Mesendoderm (in vitro differentiated cells): ENCODE results near the gene PLA2G5.
A peak's percentile ranks its signal among the peaks of the same experiment; 100 is the strongest.

ENCODE experiments used
- DNase-seq: peaks from one replicate; pipeline ENCODE4 v3.0.0; 2013
- H2AK5ac ChIP-seq: 2 replicates; pipeline ENCODE4 v1.6.1; 2013; ENCODE audit warnings: low read length, inconsistent platforms
- H2BK120ac ChIP-seq: 2 replicates; pipeline ENCODE4 v1.6.1; 2013; ENCODE audit warnings: low read depth, mild to moderate bottlenecking, low read length, moderate library complexity, mixed read lengths
- H2BK15ac ChIP-seq: replicated peaks from 2 replicates; pipeline ENCODE4 v1.6.1; 2013; ENCODE audit warnings: low read depth, mild to moderate bottlenecking, moderate library complexity
- H2BK5ac ChIP-seq: 2 replicates; pipeline ENCODE4 v1.6.1; 2013; ENCODE audit warnings: low read length, inconsistent platforms
- H3K18ac ChIP-seq: 2 replicates; pipeline ENCODE4 v1.6.1; 2013; ENCODE audit warnings: mild to moderate bottlenecking, low read length, mixed read lengths
- H3K23ac ChIP-seq: one replicate; pipeline ENCODE4 v1.6.1; 2013; ENCODE audit warnings: low read length
- H3K27ac ChIP-seq: 2 replicates; pipeline ENCODE4 v1.5.1; 2013; ENCODE audit warnings: low read depth, mild to moderate bottlenecking, inconsistent platforms, low read length, moderate library complexity
- H3K27me3 ChIP-seq: 2 replicates; pipeline ENCODE4 v1.6.1; 2013; ENCODE audit warnings: low read length, control low read depth, mild to moderate bottlenecking, inconsistent platforms; ENCODE audit not compliant: insufficient read depth, poor library complexity
- H3K36me3 ChIP-seq: 2 replicates; pipeline ENCODE4 v1.6.1; 2013; ENCODE audit warnings: low read length, inconsistent platforms; ENCODE audit not compliant: control insufficient read depth, insufficient read depth
- H3K4ac ChIP-seq: one replicate; pipeline ENCODE4 v1.6.1; 2013; ENCODE audit warnings: low read depth, mild to moderate bottlenecking, low read length, moderate library complexity
- H3K4me1 ChIP-seq: 2 replicates; pipeline ENCODE4 v1.6.1; 2013; ENCODE audit warnings: low read depth, low read length, inconsistent platforms; ENCODE audit not compliant: control insufficient read depth
- H3K4me2 ChIP-seq: 2 replicates; pipeline ENCODE4 v1.6.1; 2013; ENCODE audit warnings: low read length
- H3K4me3 ChIP-seq: 2 replicates; pipeline ENCODE4 v1.5.1; 2013; ENCODE audit warnings: mild to moderate bottlenecking, low read length
- H3K56ac ChIP-seq: one replicate; pipeline ENCODE4 v1.6.1; 2013; ENCODE audit warnings: low read length
- H3K79me1 ChIP-seq: 2 replicates; pipeline ENCODE4 v1.6.1; 2013; ENCODE audit warnings: low read length, inconsistent platforms
- H3K79me2 ChIP-seq: 2 replicates; pipeline ENCODE4 v1.6.1; 2013; ENCODE audit warnings: mild to moderate bottlenecking, low read length; ENCODE audit not compliant: control insufficient read depth, insufficient read depth
- H3K9ac ChIP-seq: 2 replicates; pipeline ENCODE4 v1.6.1; 2013; ENCODE audit warnings: low read length, inconsistent platforms
- H4K5ac ChIP-seq: one replicate; pipeline ENCODE4 v1.6.1; 2013; ENCODE audit warnings: low read length
- H4K8ac ChIP-seq: one replicate; pipeline ENCODE4 v1.6.1; 2013; ENCODE audit warnings: low read depth, mild to moderate bottlenecking, control low read depth, low read length, moderate library complexity
- WGBS: extraction: QIAGEN DNeasy Blood & Tissue Kit; methylation state at CpG from one replicate; pipeline ENCODE4 v1.1.7; 2013; ENCODE audit warnings: low lambda C conversion rate, missing lambda C conversion rate; ENCODE audit not compliant: insufficient coverage; ENCODE audit errors: extremely low coverage; 5-methylcytosine and 5-hydroxymethylcytosine counted together

The PLA2G5 gene

GRCh38 chr1:20086800-20087199 is 16.8 kb downstream of the PLA2G5 start:
- no peak overlapping the region for H2BK15ac ChIP-seq
- no peak overlapping the region for H3K4me2 ChIP-seq
- H4K8ac ChIP-seq: no peak overlapping the region
- H3K23ac ChIP-seq: no peak overlapping the region
- no peak overlapping the region for H2BK5ac ChIP-seq
- H2BK120ac ChIP-seq: no peak overlapping the region
- H3K4me3 ChIP-seq: no peak overlapping the region
- no peaks in the 10 kb centered on the region for H3K79me2 ChIP-seq
- no peak overlapping the region for H3K27ac ChIP-seq
- no peaks in the 10 kb centered on the region for H3K27me3 ChIP-seq
- no peak overlapping the region for H3K4ac ChIP-seq
- H3K36me3 ChIP-seq: no peaks in the 10 kb centered on the region
- H3K9ac ChIP-seq: no peak overlapping the region
- H3K79me1 ChIP-seq: no peaks in the 10 kb centered on the region
- no peak for DNase-seq
- H4K5ac ChIP-seq: no peak overlapping the region
- WGBS: no CpG with 5 or more reads among the region's 1 CpG
- no peak overlapping the region for H2AK5ac ChIP-seq
- H3K18ac ChIP-seq: no peak overlapping the region
- no peaks in the 10 kb centered on the region for H3K4me1 ChIP-seq
- H3K56ac ChIP-seq: no peak overlapping the region

- H4K5ac ChIP-seq: no peak overlapping the region
- no peak overlapping the region for H2BK15ac ChIP-seq
- H2AK5ac ChIP-seq: no peak overlapping the region
- no peaks in the 10 kb centered on the region for H3K36me3 ChIP-seq
- H3K23ac ChIP-seq: no peak overlapping the region
- no peak overlapping the region for H3K9ac ChIP-seq
- H3K27ac ChIP-seq: no peak overlapping the region
- no peak overlapping the region for H3K4me3 ChIP-seq
- H3K27me3 ChIP-seq: no peaks in the 10 kb centered on the region
- H3K4me1 ChIP-seq: no peaks in the 10 kb centered on the region
- H3K56ac ChIP-seq: no peak overlapping the region
- H2BK5ac ChIP-seq: no peak overlapping the region
- H3K79me2 ChIP-seq: no peaks in the 10 kb centered on the region
- no peak overlapping the region for H3K18ac ChIP-seq
- H3K4me2 ChIP-seq: no peak overlapping the region
- H2BK120ac ChIP-seq: no peak overlapping the region
- H3K4ac ChIP-seq: no peak overlapping the region
- H4K8ac ChIP-seq: no peak overlapping the region
- WGBS: no CpG with 5 or more reads among the region's 4 CpGs
- no peaks in the 10 kb centered on the region for H3K79me1 ChIP-seq
- DNase-seq: peak; percentile 18
These were observed 17.7 kb downstream of the PLA2G5 start for GRCh38 chr1:20087668-20088067.

- Histone ChIP-seq H3K4ac (no peak overlapping the region), H4K8ac (no peak overlapping the region), H3K56ac (no peak overlapping the region), H2BK120ac (no peak overlapping the region), H3K4me2 (no peak overlapping the region), H3K27ac (no peak overlapping the region), H3K18ac (no peak overlapping the region), H2BK15ac (no peak overlapping the region), H3K79me2 (no peaks in the 10 kb centered on the region), H3K79me1 (no peaks in the 10 kb centered on the region), H3K4me3 (no peak overlapping the region), H2AK5ac (no peak overlapping the region), H3K23ac (no peak overlapping the region), H2BK5ac (no peak overlapping the region), H3K9ac (no peak overlapping the region), H3K36me3 (no peaks in the 10 kb centered on the region), H3K4me1 (no peaks in the 10 kb centered on the region), H3K27me3 (no peaks in the 10 kb centered on the region), H4K5ac (no peak overlapping the region)
- WGBS: no CpG with 5 or more reads among the region's 19 CpGs
- peak; percentile 75 for DNase-seq
These were observed 19.5 kb downstream of the PLA2G5 start for GRCh38 chr1:20089328-20090077.

- Histone ChIP-seq H3K27ac (no peak overlapping the region), H3K79me2 (no peaks in the 10 kb centered on the region), H4K8ac (no peak overlapping the region), H3K23ac (no peak overlapping the region), H3K36me3 (no peaks in the 10 kb centered on the region), H3K9ac (no peak overlapping the region), H3K4me1 (no peaks in the 10 kb centered on the region), H2BK5ac (no peak overlapping the region), H3K4me2 (no peak overlapping the region), H3K27me3 (no peaks in the 10 kb centered on the region), H3K18ac (no peak overlapping the region), H2BK15ac (no peak overlapping the region), H2AK5ac (no peak overlapping the region), H3K79me1 (no peaks in the 10 kb centered on the region), H2BK120ac (no peak overlapping the region), H4K5ac (no peak overlapping the region), H3K4me3 (no peak overlapping the region), H3K4ac (no peak overlapping the region), H3K56ac (no peak overlapping the region)
- DNase-seq: no peak
- no CpG with 5 or more reads among the region's 3 CpGs for WGBS
These were observed 20.1 kb downstream of the PLA2G5 start for GRCh38 chr1:20090119-20090518.

GRCh38 chr1:20090641-20091040 is 20.6 kb downstream of the PLA2G5 start:
- Histone ChIP-seq H3K4me1 (no peaks in the 10 kb centered on the region), H4K8ac (no peak overlapping the region), H3K36me3 (no peaks in the 10 kb centered on the region), H3K23ac (no peak overlapping the region), H2AK5ac (no peak overlapping the region), H3K56ac (no peak overlapping the region), H3K4me2 (no peak overlapping the region), H3K79me1 (no peaks in the 10 kb centered on the region), H2BK15ac (no peak overlapping the region), H2BK5ac (no peak overlapping the region), H2BK120ac (no peak overlapping the region), H4K5ac (no peak overlapping the region), H3K4me3 (no peak overlapping the region), H3K27me3 (no peaks in the 10 kb centered on the region), H3K4ac (no peak overlapping the region), H3K9ac (no peak overlapping the region), H3K27ac (no peak overlapping the region), H3K79me2 (no peaks in the 10 kb centered on the region), H3K18ac (no peak overlapping the region)
- no peak for DNase-seq
- no CpG with 5 or more reads among the region's 6 CpGs for WGBS

- no peak overlapping the region for H3K56ac ChIP-seq
- no peak overlapping the region for H2AK5ac ChIP-seq
- H3K4me3 ChIP-seq: no peak overlapping the region
- H3K27ac ChIP-seq: no peak overlapping the region
- no peak overlapping the region for H2BK120ac ChIP-seq
- H3K18ac ChIP-seq: no peak overlapping the region
- H3K79me1 ChIP-seq: no peaks in the 10 kb centered on the region
- H4K5ac ChIP-seq: no peak overlapping the region
- no peak for DNase-seq
- H3K4me2 ChIP-seq: no peak overlapping the region
- no peak overlapping the region for H3K9ac ChIP-seq
- H3K27me3 ChIP-seq: no peaks in the 10 kb centered on the region
- H2BK15ac ChIP-seq: no peak overlapping the region
- no peak overlapping the region for H3K4ac ChIP-seq
- no peak overlapping the region for H3K23ac ChIP-seq
- H2BK5ac ChIP-seq: no peak overlapping the region
- H3K79me2 ChIP-seq: no peaks in the 10 kb centered on the region
- no peak overlapping the region for H4K8ac ChIP-seq
- H3K36me3 ChIP-seq: no peaks in the 10 kb centered on the region
- H3K4me1 ChIP-seq: no peaks in the 10 kb centered on the region
- no CpG with 5 or more reads among the region's 5 CpGs for WGBS
These were observed 23.3 kb downstream of the PLA2G5 start for GRCh38 chr1:20093303-20093702.
